KBM-7 (cell line): Measurements from ENCODE around the gene TAF1C.

Source experiments
- DNase-seq: peaks from one replicate; pipeline ENCODE4 v3.0.0-alpha.2; 2015
- in situ Hi-C: fragments of 300-500 bp; cut with MboI; formaldehyde crosslinking; loops from 2 replicates; pipeline ENCODE4 v1.14.3; 2020; ENCODE audit warnings: low sequenced_read_pairs, low pct_unique_long_range_greater_than_20kb, mixed read lengths

TAF1C gene

DNA sequence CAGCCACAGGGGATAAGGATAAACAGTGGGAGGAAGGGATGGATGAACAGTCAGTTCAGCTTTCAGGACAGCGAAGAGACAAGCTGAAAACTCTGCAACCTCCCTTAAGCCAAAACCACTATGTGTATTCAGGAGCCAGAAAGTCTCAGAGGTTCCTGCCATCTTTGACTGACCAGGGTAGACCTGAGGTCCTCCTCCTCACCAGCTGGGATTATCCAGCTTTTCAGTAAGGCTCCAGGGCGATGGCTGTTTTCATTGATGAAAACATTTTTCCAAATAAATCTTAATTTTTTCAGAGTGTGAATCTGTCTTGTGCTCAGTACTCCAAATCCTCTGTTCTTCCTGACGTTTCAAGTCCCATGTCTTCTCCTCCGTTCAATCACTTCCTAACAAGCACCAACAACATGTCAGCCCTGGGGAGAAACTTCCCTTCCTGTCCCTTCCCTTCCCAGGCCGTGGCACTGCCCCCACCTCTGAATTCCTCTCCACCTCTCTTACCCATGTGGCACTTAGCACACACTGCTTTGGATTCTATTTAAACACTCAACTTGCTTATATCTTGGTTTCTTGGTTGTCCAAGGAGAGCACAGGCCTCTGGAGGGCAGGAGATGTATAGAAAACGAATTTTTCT, 47.1 kb downstream of the TAF1C start:
- DNase-seq = no peak
- in situ Hi-C loops = no loop called here

DNA sequence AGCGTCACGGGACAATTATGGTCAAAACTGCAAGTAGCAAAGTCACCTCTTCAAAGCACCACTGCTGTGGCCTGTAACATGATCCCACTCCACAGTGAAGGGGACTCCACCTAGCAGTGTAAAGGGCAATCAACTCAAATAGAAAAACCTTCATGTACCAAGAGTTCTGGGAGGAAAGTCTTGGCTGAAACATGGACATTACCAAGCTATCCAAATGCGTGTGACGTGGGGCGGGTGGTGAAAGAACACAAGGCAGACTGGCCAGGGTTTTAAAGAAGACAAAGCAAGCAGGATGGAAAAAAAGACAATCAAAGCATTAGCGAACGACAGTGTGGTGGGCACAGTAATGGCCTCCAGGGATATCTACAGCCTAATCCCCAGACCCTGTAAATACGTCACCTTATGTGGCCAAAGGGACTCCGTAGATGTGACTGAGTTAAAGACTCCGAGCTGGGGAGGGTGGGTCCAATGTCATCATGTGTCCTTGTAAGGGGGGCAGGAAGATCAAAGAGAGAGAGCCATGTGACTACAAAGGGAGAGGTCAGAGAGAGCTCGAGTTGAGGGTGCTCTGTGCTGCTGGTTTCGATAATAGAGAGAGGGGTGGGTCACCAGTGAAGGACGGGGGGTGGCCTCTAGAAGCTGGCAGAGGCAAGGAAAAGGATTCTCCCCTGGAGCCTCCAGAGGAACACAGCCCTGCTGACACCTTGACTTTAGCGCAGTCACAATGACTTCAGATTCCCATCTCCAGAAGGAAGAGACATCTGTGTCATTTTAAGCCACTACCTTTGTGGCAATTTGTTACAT, 47.8 kb downstream of the TAF1C start:
- DNase-seq = peak; percentile 51
- in situ Hi-C loops = no loop called here

- in situ Hi-C loops = no loop called here
Observed at GRCh38 chr16:84138500-84138823, 48.4 kb downstream of the TAF1C start.

DNA sequence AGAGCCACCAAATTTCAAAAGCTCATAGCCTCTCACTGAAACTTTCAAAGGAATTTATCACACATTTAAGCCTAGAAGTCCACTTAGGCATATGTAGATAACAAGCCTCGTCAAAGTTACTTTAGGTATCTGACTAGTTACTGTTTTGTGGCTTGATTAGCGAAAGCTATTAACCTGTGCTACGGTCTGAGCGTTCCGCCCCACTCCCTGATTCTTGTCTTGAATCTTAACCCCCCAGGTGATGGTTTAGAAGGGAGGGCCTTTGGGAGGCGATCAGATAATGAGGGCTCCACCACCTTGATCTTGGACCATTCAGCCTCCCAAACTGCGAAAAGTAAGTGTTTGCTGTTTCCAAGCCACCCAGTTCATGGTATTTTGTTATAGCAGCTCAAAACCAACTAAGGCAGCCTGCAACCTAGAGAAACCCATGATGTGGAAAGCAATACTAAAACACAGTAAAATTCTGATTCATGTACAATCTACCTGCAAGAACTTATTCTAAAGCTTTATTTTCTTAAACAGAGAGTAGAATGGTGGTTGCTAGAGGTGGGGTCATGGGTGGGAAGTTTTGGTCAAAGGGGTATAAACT, 49.0 kb downstream of the TAF1C start:
- in situ Hi-C loops = no loop called here
- DNase-seq = no peak

More at GRCh38 chr16:84138500-84138823, 48.4 kb downstream of the TAF1C start:
- no peak for DNase-seq

DNA sequence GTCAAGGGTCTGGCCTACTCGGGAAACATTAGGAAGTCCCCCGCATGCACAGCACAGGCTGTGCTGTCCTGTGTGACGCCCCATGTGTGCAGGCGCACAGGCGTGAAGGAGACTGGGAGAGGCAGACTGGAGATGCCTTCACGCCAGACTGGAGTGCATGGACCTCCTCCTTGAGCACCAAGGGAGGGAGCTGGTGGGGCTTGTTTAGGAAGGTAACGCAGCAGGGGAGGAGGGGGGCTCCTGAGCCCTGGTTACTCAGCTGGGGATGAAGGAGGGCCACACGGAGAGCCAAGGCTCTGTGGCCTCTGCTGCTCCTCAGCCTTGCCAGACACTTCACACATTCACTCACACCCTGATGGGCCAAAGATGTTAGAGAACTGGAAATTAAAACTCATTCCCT, 49.6 kb downstream of the TAF1C start:
- no peak for DNase-seq
- in situ Hi-C loops = no loop called here

GRCh38 chr16:84136331-84137125, 50.3 kb downstream of the TAF1C start:
- in situ Hi-C loops = no loop called here
- no peak for DNase-seq

- no peak for DNase-seq
- in situ Hi-C loops = no loop called here
Observed at GRCh38 chr16:84132527-84133285, 54.2 kb downstream of the TAF1C start.

GRCh38 chr16:84131117-84131516, 55.7 kb downstream of the TAF1C start:
- DNase-seq = no peak
- in situ Hi-C loops = no loop called here
